HEK293 (cell line): ENCODE data around the gene FBLL1.

Experiments
- TRIM28 ChIP-seq: IDR thresholded peaks from 2 replicates; pipeline ENCODE4 v1.6.1; 2011; ENCODE audit warnings: low read length, control low read depth, borderline replicate concordance
- ZEB2 ChIP-seq: fragments of 450-650 bp; formaldehyde crosslinking; IDR thresholded peaks from 2 replicates; pipeline ENCODE4 v1.5.1; 2016; ENCODE audit warnings: missing biosample characterization, missing genetic modification characterization
- ZNF37A ChIP-seq: fragments of 450-650 bp; IDR thresholded peaks from 2 replicates; pipeline ENCODE4 v1.5.1; 2018; ENCODE audit warnings: missing biosample characterization, missing genetic modification characterization
- ZNF558 ChIP-seq: fragments of 450-650 bp; formaldehyde crosslinking; IDR thresholded peaks from 2 replicates; pipeline ENCODE4 v1.5.1; 2016; ENCODE audit warnings: missing biosample characterization, missing genetic modification characterization
- TF ChIP-seq, protein P1 (sequence below): fragments of 450-650 bp; IDR thresholded peaks from 2 replicates; pipeline ENCODE4 v1.5.1; 2018; ENCODE audit warnings: missing biosample characterization, mild to moderate bottlenecking, missing genetic modification characterization
- TF ChIP-seq, protein P2 (sequence below): fragments of 450-650 bp; formaldehyde crosslinking; IDR thresholded peaks from 2 replicates; pipeline ENCODE4 v1.5.1; 2016; ENCODE audit warnings: missing biosample characterization, missing genetic modification characterization, borderline replicate concordance

DNA sequence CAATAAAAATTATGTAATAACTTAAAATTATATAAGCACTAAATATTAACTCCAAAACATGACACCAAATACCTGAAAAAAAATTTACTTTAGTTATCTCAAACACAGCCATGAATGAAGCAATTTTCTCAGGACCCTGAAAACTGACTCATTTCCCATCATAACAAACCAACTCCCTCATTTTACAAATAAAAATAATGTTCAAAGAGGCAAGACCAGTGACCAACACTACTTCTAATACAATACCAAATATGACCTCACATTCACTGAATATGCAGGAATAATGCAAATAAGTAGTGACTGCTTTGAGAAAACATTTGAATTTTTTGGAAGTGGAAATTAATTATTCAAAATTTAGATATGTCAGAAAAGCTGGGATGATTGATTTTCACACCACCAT is 21.6 kb downstream of the FBLL1 start:
- TF ChIP-seq ZNF37A (no peak), ZNF558 (tag by site-specific recombination) (no peak), TRIM28 (no peak), ZEB2 (tag by site-specific recombination) (no peak)
- TF ChIP-seq, protein P1, sequence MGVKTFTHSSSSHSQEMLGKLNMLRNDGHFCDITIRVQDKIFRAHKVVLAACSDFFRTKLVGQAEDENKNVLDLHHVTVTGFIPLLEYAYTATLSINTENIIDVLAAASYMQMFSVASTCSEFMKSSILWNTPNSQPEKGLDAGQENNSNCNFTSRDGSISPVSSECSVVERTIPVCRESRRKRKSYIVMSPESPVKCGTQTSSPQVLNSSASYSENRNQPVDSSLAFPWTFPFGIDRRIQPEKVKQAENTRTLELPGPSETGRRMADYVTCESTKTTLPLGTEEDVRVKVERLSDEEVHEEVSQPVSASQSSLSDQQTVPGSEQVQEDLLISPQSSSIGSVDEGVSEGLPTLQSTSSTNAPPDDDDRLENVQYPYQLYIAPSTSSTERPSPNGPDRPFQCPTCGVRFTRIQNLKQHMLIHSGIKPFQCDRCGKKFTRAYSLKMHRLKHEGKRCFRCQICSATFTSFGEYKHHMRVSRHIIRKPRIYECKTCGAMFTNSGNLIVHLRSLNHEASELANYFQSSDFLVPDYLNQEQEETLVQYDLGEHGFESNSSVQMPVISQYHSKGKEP (tag by site-specific recombination): no peak
- TF ChIP-seq, protein P2, sequence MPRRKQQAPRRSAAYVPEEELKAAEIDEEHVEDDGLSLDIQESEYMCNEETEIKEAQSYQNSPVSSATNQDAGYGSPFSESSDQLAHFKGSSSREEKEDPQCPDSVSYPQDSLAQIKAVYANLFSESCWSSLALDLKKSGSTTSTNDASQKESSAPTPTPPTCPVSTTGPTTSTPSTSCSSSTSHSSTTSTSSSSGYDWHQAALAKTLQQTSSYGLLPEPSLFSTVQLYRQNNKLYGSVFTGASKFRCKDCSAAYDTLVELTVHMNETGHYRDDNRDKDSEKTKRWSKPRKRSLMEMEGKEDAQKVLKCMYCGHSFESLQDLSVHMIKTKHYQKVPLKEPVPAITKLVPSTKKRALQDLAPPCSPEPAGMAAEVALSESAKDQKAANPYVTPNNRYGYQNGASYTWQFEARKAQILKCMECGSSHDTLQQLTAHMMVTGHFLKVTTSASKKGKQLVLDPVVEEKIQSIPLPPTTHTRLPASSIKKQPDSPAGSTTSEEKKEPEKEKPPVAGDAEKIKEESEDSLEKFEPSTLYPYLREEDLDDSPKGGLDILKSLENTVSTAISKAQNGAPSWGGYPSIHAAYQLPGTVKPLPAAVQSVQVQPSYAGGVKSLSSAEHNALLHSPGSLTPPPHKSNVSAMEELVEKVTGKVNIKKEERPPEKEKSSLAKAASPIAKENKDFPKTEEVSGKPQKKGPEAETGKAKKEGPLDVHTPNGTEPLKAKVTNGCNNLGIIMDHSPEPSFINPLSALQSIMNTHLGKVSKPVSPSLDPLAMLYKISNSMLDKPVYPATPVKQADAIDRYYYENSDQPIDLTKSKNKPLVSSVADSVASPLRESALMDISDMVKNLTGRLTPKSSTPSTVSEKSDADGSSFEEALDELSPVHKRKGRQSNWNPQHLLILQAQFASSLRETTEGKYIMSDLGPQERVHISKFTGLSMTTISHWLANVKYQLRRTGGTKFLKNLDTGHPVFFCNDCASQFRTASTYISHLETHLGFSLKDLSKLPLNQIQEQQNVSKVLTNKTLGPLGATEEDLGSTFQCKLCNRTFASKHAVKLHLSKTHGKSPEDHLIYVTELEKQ: no peak
